ENCODE results near the gene CHDH. TPM values are rescaled to one million over a fixed set of nuclear protein-coding genes. Genes with fewer than 3 reads are reported as not detected.

Gene CHDH
- total and polyA plus RNA-seq, 2 experiments from 2014 or later = 2.3 to 6.6 TPM

- no peak for TF ChIP-seq CREB1 (CRISPR knock-in tag; IDR thresholded peaks at IDR 0.05; ENCODE audit: low read depth)
- no peak for TF ChIP-seq EZH2phosphoT487 (IDR thresholded peaks at IDR 0.05; ENCODE audit: unreplicated experiment)
- TF ChIP-seq ZNF462 (CRISPR knock-in tag; IDR thresholded peaks at IDR 0.05) = no peak
- TF ChIP-seq JUNB (IDR thresholded peaks at IDR 0.05; ENCODE audit: unreplicated experiment) = no peak
Measured at GRCh38 chr3:53834429-53835095, 11.7 kb downstream of the CHDH start (continued).

DNA sequence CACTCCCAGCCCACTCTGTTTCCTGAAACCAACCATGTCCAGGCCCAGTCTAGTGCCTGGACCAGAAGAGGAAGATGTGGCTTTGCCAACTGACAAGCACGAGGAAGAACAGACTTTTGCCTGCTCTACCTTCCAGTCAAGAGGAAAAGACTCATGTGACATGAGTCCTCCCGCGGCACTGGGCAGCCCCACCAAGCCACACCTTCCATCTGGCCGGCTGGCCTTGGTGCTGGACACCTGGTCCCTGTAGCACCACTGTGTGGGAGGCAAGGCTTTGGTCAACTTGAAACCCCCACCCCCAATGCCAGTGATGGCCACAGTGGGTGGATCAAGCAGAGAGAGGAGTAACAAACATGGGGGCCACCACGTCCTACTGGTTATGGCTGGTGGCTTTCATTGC is 12.5 kb downstream of the CHDH start:
- Histone ChIP-seq H3F3A (replicated peaks; ENCODE audit: low read depth) (no peaks in the 10 kb centered on the region), H3K27me3 (ENCODE audit: insufficient read depth) (no peaks in the 10 kb centered on the region), H3K4me1 (ENCODE audit: insufficient read depth) (no peaks in the 10 kb centered on the region), H3K36me3 (ENCODE audit: insufficient read depth) (no peaks in the 10 kb centered on the region), H2AFZ (no peak overlapping the region), H3K4me3 (no peak overlapping the region), H3K9me2 (ENCODE audit: insufficient read depth) (no peaks in the 10 kb centered on the region), H4K20me1 (replicated peaks; ENCODE audit: insufficient read depth) (no peaks in the 10 kb centered on the region; the same call in 1 of the 2 replicates), H3K79me2 (replicated peaks; ENCODE audit: insufficient read depth) (no peaks in the 10 kb centered on the region), H3K4me2 (no peak overlapping the region), H3K27ac (ENCODE audit: low read depth) (no peak overlapping the region)
- no peaks in the 10 kb centered on the region for H3K9me3 Mint-ChIP-seq
- peaks cover 2% of the 10 kb centered on the region; the same call in 1 of the 3 replicates for H3K4me1 Mint-ChIP-seq
- no peaks in the 10 kb centered on the region for H3K36me3 Mint-ChIP-seq (ENCODE audit: low read depth)
- no peak overlapping the region; the same call in 1 of the 2 replicates for H3K27ac Mint-ChIP-seq
- DNase-seq (ENCODE audit: low spot score) = no peak
- H3K27me3 Mint-ChIP-seq (ENCODE audit: insufficient read depth, low read depth, poor library complexity) = peaks cover 2% of the 10 kb centered on the region
- no peak overlapping the region for H3K4me3 Mint-ChIP-seq
- no peak for ATAC-seq
- TF ChIP-seq NANOG (IDR thresholded peaks at IDR 0.05; ENCODE audit: borderline replicate concordance) (no peak), EZH2phosphoT487 (IDR thresholded peaks at IDR 0.05; ENCODE audit: unreplicated experiment) (no peak), ZNF462 (CRISPR knock-in tag; IDR thresholded peaks at IDR 0.05) (no peak), CREB1 (CRISPR knock-in tag; IDR thresholded peaks at IDR 0.05; ENCODE audit: low read depth) (no peak), EZH2 (IDR thresholded peaks at IDR 0.05; ENCODE audit: low read depth, unreplicated experiment) (no peak), STAT1 (IDR thresholded peaks at IDR 0.05; ENCODE audit: unreplicated experiment) (no peak), POLR2AphosphoS5 (IDR thresholded peaks at IDR 0.05; ENCODE audit: low read depth) (no peak)
